ENCODE results near the gene RPL27A.
A peak's percentile ranks its signal among the peaks of the same experiment; 100 is the strongest.

RPL27A gene

GRCh38 chr11:8683115-8683807 lies 669 bp downstream of the RPL27A start:
- TF ChIP-seq, protein P1, sequence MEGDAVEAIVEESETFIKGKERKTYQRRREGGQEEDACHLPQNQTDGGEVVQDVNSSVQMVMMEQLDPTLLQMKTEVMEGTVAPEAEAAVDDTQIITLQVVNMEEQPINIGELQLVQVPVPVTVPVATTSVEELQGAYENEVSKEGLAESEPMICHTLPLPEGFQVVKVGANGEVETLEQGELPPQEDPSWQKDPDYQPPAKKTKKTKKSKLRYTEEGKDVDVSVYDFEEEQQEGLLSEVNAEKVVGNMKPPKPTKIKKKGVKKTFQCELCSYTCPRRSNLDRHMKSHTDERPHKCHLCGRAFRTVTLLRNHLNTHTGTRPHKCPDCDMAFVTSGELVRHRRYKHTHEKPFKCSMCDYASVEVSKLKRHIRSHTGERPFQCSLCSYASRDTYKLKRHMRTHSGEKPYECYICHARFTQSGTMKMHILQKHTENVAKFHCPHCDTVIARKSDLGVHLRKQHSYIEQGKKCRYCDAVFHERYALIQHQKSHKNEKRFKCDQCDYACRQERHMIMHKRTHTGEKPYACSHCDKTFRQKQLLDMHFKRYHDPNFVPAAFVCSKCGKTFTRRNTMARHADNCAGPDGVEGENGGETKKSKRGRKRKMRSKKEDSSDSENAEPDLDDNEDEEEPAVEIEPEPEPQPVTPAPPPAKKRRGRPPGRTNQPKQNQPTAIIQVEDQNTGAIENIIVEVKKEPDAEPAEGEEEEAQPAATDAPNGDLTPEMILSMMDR (IDR thresholded peaks at IDR 0.05; ENCODE audit: control insufficient read depth, insufficient read depth, low read depth, low read length, missing control alignments), result no peak
- peak overlapping the region; percentile 98 for H3K4me3 ChIP-seq (ENCODE audit: control insufficient read depth, low read depth, low read length)
- DNase-seq (ENCODE audit: low read depth), result no peak

DNA sequence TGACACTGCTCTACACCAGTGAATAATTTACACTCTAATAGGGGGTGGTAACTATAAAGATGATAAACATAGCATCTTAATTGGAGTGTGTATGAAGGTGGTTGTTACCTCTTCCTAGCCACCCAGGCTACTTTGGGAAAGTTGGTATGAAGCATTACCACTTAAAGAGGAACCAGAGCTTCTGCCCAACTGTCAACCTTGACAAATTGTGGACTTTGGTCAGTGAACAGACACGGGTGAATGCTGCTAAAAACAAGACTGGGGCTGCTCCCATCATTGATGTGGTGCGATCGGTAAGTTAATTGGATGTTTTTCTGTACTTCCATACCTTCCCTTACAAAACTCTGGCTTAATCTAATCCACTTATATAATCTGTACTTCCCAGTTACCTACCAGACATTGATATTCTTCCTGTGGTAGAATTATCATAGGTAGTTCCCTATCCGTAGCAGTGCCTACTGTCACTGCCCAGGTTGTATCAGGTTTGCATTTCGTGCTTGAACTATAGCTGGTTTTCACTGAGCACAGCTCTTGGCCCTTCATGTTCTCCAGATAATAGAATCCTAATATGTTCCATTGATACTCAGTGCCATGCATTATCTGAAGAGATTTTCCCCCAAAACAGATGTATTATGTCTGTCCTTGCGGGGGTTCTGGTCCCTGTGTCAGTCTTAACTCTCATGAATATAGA lies 2.2 kb downstream of the RPL27A start:
- TF ChIP-seq, protein P1 (IDR thresholded peaks at IDR 0.05; ENCODE audit: control insufficient read depth, insufficient read depth, low read depth, low read length, missing control alignments), result no peak
- DNase-seq (ENCODE audit: low read depth), result no peak
- peak overlapping the region; percentile 98; the same call in 1 of the 2 replicates for H3K4me3 ChIP-seq (ENCODE audit: control insufficient read depth, low read depth, low read length)

GRCh38 chr11:8685306-8685705 lies 2.7 kb downstream of the RPL27A start:
- DNase-seq (ENCODE audit: low read depth), result no peak
- H3K4me3 ChIP-seq (ENCODE audit: control insufficient read depth, low read depth, low read length), result no peak overlapping the region
- TF ChIP-seq, protein P1 (IDR thresholded peaks at IDR 0.05; ENCODE audit: control insufficient read depth, insufficient read depth, low read depth, low read length, missing control alignments), result no peak

DNA sequence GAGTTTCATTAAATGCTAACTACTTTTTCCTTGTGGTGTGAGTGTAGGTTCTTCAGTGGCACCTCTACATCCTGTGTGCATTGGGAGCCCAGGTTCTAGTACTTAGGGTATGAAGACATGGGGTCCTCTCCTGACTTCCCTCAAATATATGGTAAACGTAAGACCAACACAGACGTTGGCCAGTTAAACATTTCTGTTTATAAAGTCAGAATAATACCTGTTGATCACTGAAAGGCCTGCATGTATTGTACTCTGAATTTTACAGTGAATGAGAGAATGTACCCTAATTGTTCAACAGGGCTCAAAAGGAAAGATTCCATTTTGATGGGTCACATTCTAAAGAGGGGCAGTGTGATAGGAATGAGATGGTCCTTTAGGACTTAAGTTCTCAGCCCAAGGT lies 3.2 kb downstream of the RPL27A start:
- TF ChIP-seq, protein P1 (IDR thresholded peaks at IDR 0.05; ENCODE audit: control insufficient read depth, insufficient read depth, low read depth, low read length, missing control alignments), result no peak
- H3K4me3 ChIP-seq (ENCODE audit: control insufficient read depth, low read depth, low read length), result no peak overlapping the region
- no peak for DNase-seq (ENCODE audit: low read depth)

DNA sequence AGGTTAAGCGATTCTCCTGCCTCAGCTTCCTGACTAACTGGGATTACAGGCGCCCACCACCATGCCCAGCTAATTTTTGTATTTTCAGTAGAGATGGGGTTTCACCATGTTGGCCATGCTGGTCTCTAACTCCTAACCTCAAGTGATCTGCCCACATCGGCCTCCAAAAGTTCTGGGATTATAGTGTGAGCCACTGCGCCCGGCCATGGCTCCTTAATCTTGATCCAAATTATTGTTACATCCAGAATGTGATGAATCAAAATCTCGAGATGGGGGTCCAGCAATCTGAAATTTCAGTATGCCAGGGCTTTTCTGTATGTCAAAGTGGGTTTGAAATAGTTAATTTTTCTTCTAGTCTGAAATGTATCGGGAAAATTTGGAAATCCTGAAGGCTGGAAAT lies 3.7 kb downstream of the RPL27A start:
- TF ChIP-seq, protein P1 (IDR thresholded peaks at IDR 0.05; ENCODE audit: control insufficient read depth, insufficient read depth, low read depth, low read length, missing control alignments), result no peak
- H3K4me3 ChIP-seq (ENCODE audit: control insufficient read depth, low read depth, low read length), result no peak overlapping the region
- no peak for DNase-seq (ENCODE audit: low read depth)

GRCh38 chr11:8688414-8689362 lies 6.1 kb downstream of the RPL27A start:
- TF ChIP-seq, protein P1 (IDR thresholded peaks at IDR 0.05; ENCODE audit: control insufficient read depth, insufficient read depth, low read depth, low read length, missing control alignments), result peak; percentile 6
- H3K4me3 ChIP-seq (ENCODE audit: control insufficient read depth, low read depth, low read length), result peak overlapping the region; percentile 49

More at GRCh38 chr11:8688414-8689362, 6.1 kb downstream of the RPL27A start:
- peak; percentile 73 for DNase-seq (ENCODE audit: low read depth)

All from AG09309 (cell line).